PC-9 (cell line): Measurements from ENCODE around the gene ADAMTSL2.

ENCODE experiments used
- CTCF ChIP-seq: fragments of 200-600 bp; sonication (generic); conservative IDR thresholded peaks from 2 replicates; pipeline ENCODE4 v1.6.1; 2017; ENCODE audit warnings: mixed run types, antibody characterized with exemption, mild to moderate bottlenecking, moderate library complexity
- EZH2 ChIP-seq: fragments of 200-600 bp; sonication (generic); IDR thresholded peaks from 2 replicates; pipeline ENCODE4 v1.8.0; 2017; ENCODE audit warnings: antibody characterized with exemption, low read depth

DNA sequence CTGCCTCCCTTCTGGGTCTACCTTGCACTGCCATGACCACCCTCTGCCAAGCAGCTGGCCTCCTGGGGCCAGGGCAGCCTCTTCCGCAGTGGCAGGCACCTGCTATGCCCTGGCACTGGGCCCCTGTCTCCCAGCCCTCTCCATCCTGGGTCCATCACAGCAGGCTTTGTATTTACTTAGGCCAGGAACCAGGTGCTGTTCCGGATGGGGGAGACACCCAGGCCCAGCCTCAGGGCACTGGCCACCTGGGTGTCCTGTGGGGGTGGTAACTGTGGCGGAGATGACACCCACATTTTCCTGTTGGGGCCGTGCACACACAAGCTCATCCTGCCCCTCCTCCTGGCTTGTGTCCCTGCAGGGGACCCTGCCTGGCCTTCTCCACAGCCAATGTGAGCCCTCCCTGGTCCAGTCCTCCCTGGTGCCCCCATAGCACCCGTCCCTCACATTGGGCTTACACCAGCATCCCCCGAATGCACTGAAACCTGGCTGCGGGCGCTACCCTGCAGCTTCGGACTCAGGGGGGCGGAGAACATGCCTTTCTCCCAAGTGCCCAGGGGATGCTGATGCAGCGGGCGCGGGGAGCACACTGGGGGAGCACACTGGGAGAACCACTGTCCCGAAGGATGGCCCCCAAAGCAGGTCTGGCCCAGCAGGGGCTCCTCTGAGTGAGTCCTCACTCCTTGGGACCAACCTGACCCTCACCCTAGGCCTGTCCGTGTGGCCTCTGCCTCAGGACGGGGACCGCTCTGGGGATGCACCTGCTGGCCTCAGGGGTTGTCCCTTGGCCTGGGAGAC lies 56.8 kb downstream of the ADAMTSL2 start:
- TF ChIP-seq CTCF (no peak), EZH2 (no peak)
